HEK293 (cell line): ENCODE data around the gene THOC1.

Source experiments
- CTCF ChIA-PET: fragments of 350-600 bp; formaldehyde crosslinking; extraction: SDS; loops from one replicate; lab custom pipeline; 2021; ENCODE audit warnings: antibody characterized with exemption; lab: Yijun Ruan, JAX
- POLR2A ChIA-PET: fragments of 300-600 bp; formaldehyde crosslinking; extraction: SDS; loops from one replicate; lab custom pipeline; 2020; ENCODE audit warnings: antibody characterized with exemption, inconsistent platforms; lab: Yijun Ruan, JAX
- H3K27ac ChIP-seq: fragments of 200-500 bp; sonication (Bioruptor generic); 2 replicates; pipeline ENCODE4 v1.5.1; 2014; ENCODE audit warnings: low read depth, low read length, control low read depth, inconsistent platforms; ENCODE audit errors: extremely low read depth
- H3K36me3 ChIP-seq, 2 experiments: fragments of 200-500 bp in 1 of 2; sonication (Bioruptor generic) in 1 of 2; 1 replicate in 1 of 2; 2 replicates in 1 of 2; pipeline ENCODE4 v1.5.1; 2014 to 2017; ENCODE audit warnings: inconsistent platforms in 2 of 2, low read length in 2 of 2; ENCODE audit not compliant: control insufficient read depth in 2 of 2, insufficient read depth in 1 of 2
- H3K4me1 ChIP-seq: fragments of 200-500 bp; sonication (Bioruptor generic); 2 replicates; pipeline ENCODE4 v1.5.1; 2014; ENCODE audit warnings: mild to moderate bottlenecking, low read length, inconsistent platforms; ENCODE audit not compliant: control insufficient read depth, insufficient read depth
- H3K4me3 ChIP-seq: 2 replicates; pipeline ENCODE4 v1.5.1; 2011; ENCODE audit warnings: low read depth, mild to moderate bottlenecking, control low read depth, low read length, moderate library complexity
- H3K9me3 ChIP-seq: fragments of 200-500 bp; sonication (Bioruptor generic); 2 replicates; pipeline ENCODE4 v1.5.1; 2014; ENCODE audit warnings: low read depth, low read length, inconsistent platforms; ENCODE audit not compliant: control insufficient read depth, insufficient read depth
- KLF10 ChIP-seq: fragments of 450-650 bp; IDR thresholded peaks from 2 replicates; pipeline ENCODE4 v1.5.1; 2018; ENCODE audit warnings: missing biosample characterization, mild to moderate bottlenecking, missing genetic modification characterization
- MYNN ChIP-seq: fragments of 450-650 bp; formaldehyde crosslinking; IDR thresholded peaks from 2 replicates; pipeline ENCODE4 v1.5.1; 2016; ENCODE audit warnings: missing biosample characterization, missing genetic modification characterization, borderline replicate concordance
- PRDM2 ChIP-seq: fragments of 450-650 bp; formaldehyde crosslinking; IDR thresholded peaks from 2 replicates; pipeline ENCODE4 v1.5.1; 2016; ENCODE audit warnings: missing biosample characterization, missing genetic modification characterization, borderline replicate concordance
- ZEB2 ChIP-seq: fragments of 450-650 bp; formaldehyde crosslinking; IDR thresholded peaks from 2 replicates; pipeline ENCODE4 v1.5.1; 2016; ENCODE audit warnings: missing biosample characterization, missing genetic modification characterization
- ZFP37 ChIP-seq: fragments of 450-650 bp; formaldehyde crosslinking; IDR thresholded peaks from 2 replicates; pipeline ENCODE4 v1.5.1; 2016; ENCODE audit warnings: missing biosample characterization, missing genetic modification characterization
- ZFP41 ChIP-seq: fragments of 450-650 bp; formaldehyde crosslinking; IDR thresholded peaks from 2 replicates; pipeline ENCODE4 v1.5.1; 2016; ENCODE audit warnings: missing biosample characterization, missing genetic modification characterization, borderline replicate concordance
- ZNF112 ChIP-seq: fragments of 450-650 bp; formaldehyde crosslinking; IDR thresholded peaks from 2 replicates; pipeline ENCODE4 v1.5.0; 2017; ENCODE audit warnings: missing biosample characterization, missing genetic modification characterization
- ZNF114 ChIP-seq: fragments of 450-650 bp; formaldehyde crosslinking; IDR thresholded peaks from 2 replicates; pipeline ENCODE4 v1.5.0; 2017; ENCODE audit warnings: missing biosample characterization, missing genetic modification characterization
- ZNF274 ChIP-seq, 2 experiments: fragments of 200-500 bp in 1 of 2; fragments of 450-650 bp in 1 of 2; sonication (Bioruptor generic) in 1 of 2; formaldehyde crosslinking in 1 of 2; IDR thresholded peaks; 2 replicates each; pipeline versions ENCODE4 v1.5.1 to v1.6.1; 2014 to 2016; ENCODE audit warnings: borderline replicate concordance in 1 of 2, inconsistent platforms in 1 of 2, low read length in 1 of 2, missing biosample characterization in 1 of 2, missing genetic modification characterization in 1 of 2
- ZNF354C ChIP-seq: fragments of 450-650 bp; formaldehyde crosslinking; IDR thresholded peaks from 2 replicates; pipeline ENCODE4 v1.5.1; 2016; ENCODE audit warnings: missing biosample characterization, missing genetic modification characterization, low read depth, borderline replicate concordance
- ZNF37A ChIP-seq: fragments of 450-650 bp; IDR thresholded peaks from 2 replicates; pipeline ENCODE4 v1.5.1; 2018; ENCODE audit warnings: missing biosample characterization, missing genetic modification characterization
- ZNF426 ChIP-seq: fragments of 450-650 bp; formaldehyde crosslinking; IDR thresholded peaks from 2 replicates; pipeline ENCODE4 v1.5.1; 2017; ENCODE audit warnings: missing biosample characterization, missing genetic modification characterization, mild to moderate bottlenecking, inconsistent platforms, moderate library complexity
- ZNF501 ChIP-seq: fragments of 450-650 bp; formaldehyde crosslinking; IDR thresholded peaks from 2 replicates; pipeline ENCODE4 v1.5.1; 2016; ENCODE audit warnings: missing biosample characterization, missing genetic modification characterization
- ZNF768 ChIP-seq: fragments of 450-650 bp; formaldehyde crosslinking; IDR thresholded peaks from 2 replicates; pipeline ENCODE4 v1.5.1; 2018; ENCODE audit warnings: missing biosample characterization, mild to moderate bottlenecking, missing genetic modification characterization
- ZSCAN30 ChIP-seq: fragments of 450-650 bp; IDR thresholded peaks from 2 replicates; pipeline ENCODE4 v1.5.1; 2018; ENCODE audit warnings: missing biosample characterization, mild to moderate bottlenecking, missing genetic modification characterization, moderate library complexity
- TF ChIP-seq, protein P1 (sequence below): fragments of 450-650 bp; formaldehyde crosslinking; IDR thresholded peaks from 2 replicates; pipeline ENCODE4 v1.5.1; 2016; ENCODE audit warnings: missing biosample characterization, missing genetic modification characterization
- TF ChIP-seq, protein P2 (sequence below): fragments of 450-650 bp; formaldehyde crosslinking; IDR thresholded peaks from 2 replicates; pipeline ENCODE4 v1.5.1; 2016; ENCODE audit warnings: missing biosample characterization, missing genetic modification characterization
- TF ChIP-seq, protein P3 (sequence below): fragments of 450-650 bp; formaldehyde crosslinking; IDR thresholded peaks from 2 replicates; pipeline ENCODE4 v1.5.1; 2016; ENCODE audit warnings: missing biosample characterization, missing genetic modification characterization
- TF ChIP-seq, protein P4 (sequence below): IDR thresholded peaks from 2 replicates; pipeline ENCODE4 v1.6.1; 2011; ENCODE audit warnings: mild to moderate bottlenecking, low read depth, low read length, borderline replicate concordance

THOC1 gene

DNA sequence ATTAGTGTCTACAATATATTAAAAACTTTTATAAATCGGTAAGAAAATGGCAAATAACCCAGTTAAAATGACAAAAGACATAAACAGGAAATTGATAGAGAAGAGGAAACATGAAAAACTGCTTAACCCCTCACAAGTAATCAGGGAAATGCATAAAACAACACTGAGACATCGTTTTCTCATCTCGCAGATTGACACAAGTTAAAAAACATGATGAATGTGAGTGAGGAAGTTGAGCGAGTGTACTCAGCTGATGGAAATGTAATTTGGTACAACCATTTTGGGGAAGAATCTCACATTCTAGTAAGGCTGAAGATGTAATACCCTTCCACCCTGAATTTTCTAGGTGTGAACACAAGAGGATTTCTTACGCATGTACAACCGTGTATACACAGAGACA is 18.0 kb upstream of the THOC1 start (continued):
- TF ChIP-seq, protein P1, sequence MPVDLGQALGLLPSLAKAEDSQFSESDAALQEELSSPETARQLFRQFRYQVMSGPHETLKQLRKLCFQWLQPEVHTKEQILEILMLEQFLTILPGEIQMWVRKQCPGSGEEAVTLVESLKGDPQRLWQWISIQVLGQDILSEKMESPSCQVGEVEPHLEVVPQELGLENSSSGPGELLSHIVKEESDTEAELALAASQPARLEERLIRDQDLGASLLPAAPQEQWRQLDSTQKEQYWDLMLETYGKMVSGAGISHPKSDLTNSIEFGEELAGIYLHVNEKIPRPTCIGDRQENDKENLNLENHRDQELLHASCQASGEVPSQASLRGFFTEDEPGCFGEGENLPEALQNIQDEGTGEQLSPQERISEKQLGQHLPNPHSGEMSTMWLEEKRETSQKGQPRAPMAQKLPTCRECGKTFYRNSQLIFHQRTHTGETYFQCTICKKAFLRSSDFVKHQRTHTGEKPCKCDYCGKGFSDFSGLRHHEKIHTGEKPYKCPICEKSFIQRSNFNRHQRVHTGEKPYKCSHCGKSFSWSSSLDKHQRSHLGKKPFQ, result no peak
- TF ChIP-seq PRDM2 (no peak), ZNF37A (tag by site-specific recombination) (no peak), ZFP37 (tag by site-specific recombination) (no peak), ZSCAN30 (tag by site-specific recombination) (no peak)
- TF ChIP-seq, all 188 proteins: peak for 0

GRCh38 chr18:275486-275885 is 7.6 kb upstream of the THOC1 start:
- Histone ChIP-seq H3K4me3 (no peak overlapping the region), H3K27ac (no peak overlapping the region), H3K4me1 (no peaks in the 10 kb centered on the region), H3K9me3 (no peaks in the 10 kb centered on the region; the same call in 1 of the 2 replicates), H3K36me3 (peaks cover 0 to 3% of the 10 kb centered on the region in 2 experiments; a peak in 1 of 3 replicates)
- ChIA-PET POLR2A (no interaction called here), CTCF (no interaction called here)
- no peak for TF ChIP-seq ZNF112 (tag by site-specific recombination)
- TF ChIP-seq, protein P2, sequence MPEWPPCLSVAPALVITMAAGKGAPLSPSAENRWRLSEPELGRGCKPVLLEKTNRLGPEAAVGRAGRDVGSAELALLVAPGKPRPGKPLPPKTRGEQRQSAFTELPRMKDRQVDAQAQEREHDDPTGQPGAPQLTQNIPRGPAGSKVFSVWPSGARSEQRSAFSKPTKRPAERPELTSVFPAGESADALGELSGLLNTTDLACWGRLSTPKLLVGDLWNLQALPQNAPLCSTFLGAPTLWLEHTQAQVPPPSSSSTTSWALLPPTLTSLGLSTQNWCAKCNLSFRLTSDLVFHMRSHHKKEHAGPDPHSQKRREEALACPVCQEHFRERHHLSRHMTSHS, result no peak
- TF ChIP-seq ZNF114 (tag by site-specific recombination), result no peak
- no peak for TF ChIP-seq ZNF501 (tag by site-specific recombination)
- no peak for TF ChIP-seq ZFP37 (tag by site-specific recombination)
- TF ChIP-seq, protein P3, sequence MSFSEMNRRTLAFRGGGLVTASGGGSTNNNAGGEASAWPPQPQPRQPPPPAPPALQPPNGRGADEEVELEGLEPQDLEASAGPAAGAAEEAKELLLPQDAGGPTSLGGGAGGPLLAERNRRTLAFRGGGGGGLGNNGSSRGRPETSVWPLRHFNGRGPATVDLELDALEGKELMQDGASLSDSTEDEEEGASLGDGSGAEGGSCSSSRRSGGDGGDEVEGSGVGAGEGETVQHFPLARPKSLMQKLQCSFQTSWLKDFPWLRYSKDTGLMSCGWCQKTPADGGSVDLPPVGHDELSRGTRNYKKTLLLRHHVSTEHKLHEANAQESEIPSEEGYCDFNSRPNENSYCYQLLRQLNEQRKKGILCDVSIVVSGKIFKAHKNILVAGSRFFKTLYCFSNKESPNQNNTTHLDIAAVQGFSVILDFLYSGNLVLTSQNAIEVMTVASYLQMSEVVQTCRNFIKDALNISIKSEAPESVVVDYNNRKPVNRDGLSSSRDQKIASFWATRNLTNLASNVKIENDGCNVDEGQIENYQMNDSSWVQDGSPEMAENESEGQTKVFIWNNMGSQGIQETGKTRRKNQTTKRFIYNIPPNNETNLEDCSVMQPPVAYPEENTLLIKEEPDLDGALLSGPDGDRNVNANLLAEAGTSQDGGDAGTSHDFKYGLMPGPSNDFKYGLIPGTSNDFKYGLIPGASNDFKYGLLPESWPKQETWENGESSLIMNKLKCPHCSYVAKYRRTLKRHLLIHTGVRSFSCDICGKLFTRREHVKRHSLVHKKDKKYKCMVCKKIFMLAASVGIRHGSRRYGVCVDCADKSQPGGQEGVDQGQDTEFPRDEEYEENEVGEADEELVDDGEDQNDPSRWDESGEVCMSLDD (tag by site-specific recombination), result no peak
- no peak for TF ChIP-seq ZNF354C
- TF ChIP-seq ZEB2, result no peak
- no peak for TF ChIP-seq ZNF768
- TF ChIP-seq ZNF274 (IDR thresholded peaks at IDR 0.05; ENCODE audit: low read length), result no peak
- no peak for TF ChIP-seq ZNF274 (tag by site-specific recombination; IDR thresholded peaks at IDR 0.05; ENCODE audit: borderline replicate concordance)
- TF ChIP-seq, protein P4, sequence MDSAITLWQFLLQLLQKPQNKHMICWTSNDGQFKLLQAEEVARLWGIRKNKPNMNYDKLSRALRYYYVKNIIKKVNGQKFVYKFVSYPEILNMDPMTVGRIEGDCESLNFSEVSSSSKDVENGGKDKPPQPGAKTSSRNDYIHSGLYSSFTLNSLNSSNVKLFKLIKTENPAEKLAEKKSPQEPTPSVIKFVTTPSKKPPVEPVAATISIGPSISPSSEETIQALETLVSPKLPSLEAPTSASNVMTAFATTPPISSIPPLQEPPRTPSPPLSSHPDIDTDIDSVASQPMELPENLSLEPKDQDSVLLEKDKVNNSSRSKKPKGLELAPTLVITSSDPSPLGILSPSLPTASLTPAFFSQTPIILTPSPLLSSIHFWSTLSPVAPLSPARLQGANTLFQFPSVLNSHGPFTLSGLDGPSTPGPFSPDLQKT, result no peak
- no peak for TF ChIP-seq KLF10 (tag by site-specific recombination)
- no peak for TF ChIP-seq ZNF426
- no peak for TF ChIP-seq MYNN (tag by site-specific recombination)
- no peak for TF ChIP-seq ZFP41
- TF ChIP-seq, all 188 proteins: peak for 0
